ENCODE measurements around the gene PTRH1. TPM values are rescaled to one million over a fixed set of nuclear protein-coding genes. Genes with fewer than 3 reads are reported as not detected.

Gene PTRH1
- total RNA-seq, 1 experiment from 2014 or later, result 16.9 TPM

GRCh38 chr9:127723013-127723412 is 7.5 kb upstream of the PTRH1 start:
- DNase-seq (ENCODE audit: low spot score) (no peak), ATAC-seq (no peak)
- CTCF ChIA-PET, result interaction anchor here (1.4 to 3.7 kb wide), 2 partner anchors 9 to 11 kb away, joined by 3 to 50 read pairs; partner anchors contain the start of gene TOR2A
- H3K4me3 Mint-ChIP-seq, result no peak overlapping the region
- H3K4me1 Mint-ChIP-seq, result peaks cover 14% of the 10 kb centered on the region
- TF ChIP-seq CDX4 (CRISPR knock-in tag; IDR thresholded peaks at IDR 0.05; ENCODE audit: borderline replicate concordance), result no peak
- TF ChIP-seq EMX1 (CRISPR knock-in tag; IDR thresholded peaks at IDR 0.05), result no peak
- no peak for TF ChIP-seq TEAD1 (CRISPR knock-in tag; IDR thresholded peaks at IDR 0.05)
- no peak for TF ChIP-seq TEAD4 (CRISPR knock-in tag; IDR thresholded peaks at IDR 0.05)
- no peak for TF ChIP-seq ELF4 (CRISPR knock-in tag; IDR thresholded peaks at IDR 0.05; ENCODE audit: low read depth)
- TF ChIP-seq, protein P1, sequence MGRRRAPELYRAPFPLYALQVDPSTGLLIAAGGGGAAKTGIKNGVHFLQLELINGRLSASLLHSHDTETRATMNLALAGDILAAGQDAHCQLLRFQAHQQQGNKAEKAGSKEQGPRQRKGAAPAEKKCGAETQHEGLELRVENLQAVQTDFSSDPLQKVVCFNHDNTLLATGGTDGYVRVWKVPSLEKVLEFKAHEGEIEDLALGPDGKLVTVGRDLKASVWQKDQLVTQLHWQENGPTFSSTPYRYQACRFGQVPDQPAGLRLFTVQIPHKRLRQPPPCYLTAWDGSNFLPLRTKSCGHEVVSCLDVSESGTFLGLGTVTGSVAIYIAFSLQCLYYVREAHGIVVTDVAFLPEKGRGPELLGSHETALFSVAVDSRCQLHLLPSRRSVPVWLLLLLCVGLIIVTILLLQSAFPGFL (CRISPR knock-in tag; IDR thresholded peaks at IDR 0.05; ENCODE audit: borderline replicate concordance), result no peak
- TF ChIP-seq, protein P2, sequence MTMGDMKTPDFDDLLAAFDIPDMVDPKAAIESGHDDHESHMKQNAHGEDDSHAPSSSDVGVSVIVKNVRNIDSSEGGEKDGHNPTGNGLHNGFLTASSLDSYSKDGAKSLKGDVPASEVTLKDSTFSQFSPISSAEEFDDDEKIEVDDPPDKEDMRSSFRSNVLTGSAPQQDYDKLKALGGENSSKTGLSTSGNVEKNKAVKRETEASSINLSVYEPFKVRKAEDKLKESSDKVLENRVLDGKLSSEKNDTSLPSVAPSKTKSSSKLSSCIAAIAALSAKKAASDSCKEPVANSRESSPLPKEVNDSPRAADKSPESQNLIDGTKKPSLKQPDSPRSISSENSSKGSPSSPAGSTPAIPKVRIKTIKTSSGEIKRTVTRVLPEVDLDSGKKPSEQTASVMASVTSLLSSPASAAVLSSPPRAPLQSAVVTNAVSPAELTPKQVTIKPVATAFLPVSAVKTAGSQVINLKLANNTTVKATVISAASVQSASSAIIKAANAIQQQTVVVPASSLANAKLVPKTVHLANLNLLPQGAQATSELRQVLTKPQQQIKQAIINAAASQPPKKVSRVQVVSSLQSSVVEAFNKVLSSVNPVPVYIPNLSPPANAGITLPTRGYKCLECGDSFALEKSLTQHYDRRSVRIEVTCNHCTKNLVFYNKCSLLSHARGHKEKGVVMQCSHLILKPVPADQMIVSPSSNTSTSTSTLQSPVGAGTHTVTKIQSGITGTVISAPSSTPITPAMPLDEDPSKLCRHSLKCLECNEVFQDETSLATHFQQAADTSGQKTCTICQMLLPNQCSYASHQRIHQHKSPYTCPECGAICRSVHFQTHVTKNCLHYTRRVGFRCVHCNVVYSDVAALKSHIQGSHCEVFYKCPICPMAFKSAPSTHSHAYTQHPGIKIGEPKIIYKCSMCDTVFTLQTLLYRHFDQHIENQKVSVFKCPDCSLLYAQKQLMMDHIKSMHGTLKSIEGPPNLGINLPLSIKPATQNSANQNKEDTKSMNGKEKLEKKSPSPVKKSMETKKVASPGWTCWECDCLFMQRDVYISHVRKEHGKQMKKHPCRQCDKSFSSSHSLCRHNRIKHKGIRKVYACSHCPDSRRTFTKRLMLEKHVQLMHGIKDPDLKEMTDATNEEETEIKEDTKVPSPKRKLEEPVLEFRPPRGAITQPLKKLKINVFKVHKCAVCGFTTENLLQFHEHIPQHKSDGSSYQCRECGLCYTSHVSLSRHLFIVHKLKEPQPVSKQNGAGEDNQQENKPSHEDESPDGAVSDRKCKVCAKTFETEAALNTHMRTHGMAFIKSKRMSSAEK (CRISPR knock-in tag; IDR thresholded peaks at IDR 0.05; ENCODE audit: borderline replicate concordance), result no peak
- TF ChIP-seq NR2C2 (CRISPR knock-in tag; IDR thresholded peaks at IDR 0.05), result no peak
- TF ChIP-seq NR3C1 (CRISPR knock-in tag; conservative IDR thresholded peaks at IDR 0.05; ENCODE audit: low read depth), result no peak
- TF ChIP-seq, protein P3, sequence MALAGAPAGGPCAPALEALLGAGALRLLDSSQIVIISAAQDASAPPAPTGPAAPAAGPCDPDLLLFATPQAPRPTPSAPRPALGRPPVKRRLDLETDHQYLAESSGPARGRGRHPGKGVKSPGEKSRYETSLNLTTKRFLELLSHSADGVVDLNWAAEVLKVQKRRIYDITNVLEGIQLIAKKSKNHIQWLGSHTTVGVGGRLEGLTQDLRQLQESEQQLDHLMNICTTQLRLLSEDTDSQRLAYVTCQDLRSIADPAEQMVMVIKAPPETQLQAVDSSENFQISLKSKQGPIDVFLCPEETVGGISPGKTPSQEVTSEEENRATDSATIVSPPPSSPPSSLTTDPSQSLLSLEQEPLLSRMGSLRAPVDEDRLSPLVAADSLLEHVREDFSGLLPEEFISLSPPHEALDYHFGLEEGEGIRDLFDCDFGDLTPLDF (CRISPR knock-in tag; IDR thresholded peaks at IDR 0.05), result no peak
- no peak for TF ChIP-seq FOXK1 (CRISPR knock-in tag; IDR thresholded peaks at IDR 0.05)
- no peak for TF ChIP-seq NFE2L1 (CRISPR knock-in tag; IDR thresholded peaks at IDR 0.05)
- TF ChIP-seq ZNF425 (CRISPR knock-in tag; conservative IDR thresholded peaks at IDR 0.05), result no peak
- TF ChIP-seq, protein P4, sequence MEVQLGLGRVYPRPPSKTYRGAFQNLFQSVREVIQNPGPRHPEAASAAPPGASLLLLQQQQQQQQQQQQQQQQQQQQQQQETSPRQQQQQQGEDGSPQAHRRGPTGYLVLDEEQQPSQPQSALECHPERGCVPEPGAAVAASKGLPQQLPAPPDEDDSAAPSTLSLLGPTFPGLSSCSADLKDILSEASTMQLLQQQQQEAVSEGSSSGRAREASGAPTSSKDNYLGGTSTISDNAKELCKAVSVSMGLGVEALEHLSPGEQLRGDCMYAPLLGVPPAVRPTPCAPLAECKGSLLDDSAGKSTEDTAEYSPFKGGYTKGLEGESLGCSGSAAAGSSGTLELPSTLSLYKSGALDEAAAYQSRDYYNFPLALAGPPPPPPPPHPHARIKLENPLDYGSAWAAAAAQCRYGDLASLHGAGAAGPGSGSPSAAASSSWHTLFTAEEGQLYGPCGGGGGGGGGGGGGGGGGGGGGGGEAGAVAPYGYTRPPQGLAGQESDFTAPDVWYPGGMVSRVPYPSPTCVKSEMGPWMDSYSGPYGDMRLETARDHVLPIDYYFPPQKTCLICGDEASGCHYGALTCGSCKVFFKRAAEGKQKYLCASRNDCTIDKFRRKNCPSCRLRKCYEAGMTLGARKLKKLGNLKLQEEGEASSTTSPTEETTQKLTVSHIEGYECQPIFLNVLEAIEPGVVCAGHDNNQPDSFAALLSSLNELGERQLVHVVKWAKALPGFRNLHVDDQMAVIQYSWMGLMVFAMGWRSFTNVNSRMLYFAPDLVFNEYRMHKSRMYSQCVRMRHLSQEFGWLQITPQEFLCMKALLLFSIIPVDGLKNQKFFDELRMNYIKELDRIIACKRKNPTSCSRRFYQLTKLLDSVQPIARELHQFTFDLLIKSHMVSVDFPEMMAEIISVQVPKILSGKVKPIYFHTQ (CRISPR knock-in tag; IDR thresholded peaks at IDR 0.05), result no peak
- TF ChIP-seq AFF4 (CRISPR knock-in tag; IDR thresholded peaks at IDR 0.05; ENCODE audit: borderline replicate concordance), result no peak
- TF ChIP-seq, protein P5, sequence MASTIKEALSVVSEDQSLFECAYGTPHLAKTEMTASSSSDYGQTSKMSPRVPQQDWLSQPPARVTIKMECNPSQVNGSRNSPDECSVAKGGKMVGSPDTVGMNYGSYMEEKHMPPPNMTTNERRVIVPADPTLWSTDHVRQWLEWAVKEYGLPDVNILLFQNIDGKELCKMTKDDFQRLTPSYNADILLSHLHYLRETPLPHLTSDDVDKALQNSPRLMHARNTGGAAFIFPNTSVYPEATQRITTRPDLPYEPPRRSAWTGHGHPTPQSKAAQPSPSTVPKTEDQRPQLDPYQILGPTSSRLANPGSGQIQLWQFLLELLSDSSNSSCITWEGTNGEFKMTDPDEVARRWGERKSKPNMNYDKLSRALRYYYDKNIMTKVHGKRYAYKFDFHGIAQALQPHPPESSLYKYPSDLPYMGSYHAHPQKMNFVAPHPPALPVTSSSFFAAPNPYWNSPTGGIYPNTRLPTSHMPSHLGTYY (CRISPR knock-in tag; IDR thresholded peaks at IDR 0.05), result no peak
- no peak for TF ChIP-seq CREM (CRISPR knock-in tag; IDR thresholded peaks at IDR 0.05)
- no peak for TF ChIP-seq ZNF416 (CRISPR knock-in tag; IDR thresholded peaks at IDR 0.05)
- no peak for TF ChIP-seq RELA (CRISPR knock-in tag; IDR thresholded peaks at IDR 0.05; ENCODE audit: borderline replicate concordance)
- no peaks in the 10 kb centered on the region for H3K9me3 Mint-ChIP-seq
- 0 out of 2 replicates have a peak overlapping the region, but pooled peaks have one; percentile 19 for H3K27ac Mint-ChIP-seq
- POLR2A ChIA-PET, result no interaction called here
- H3K36me3 Mint-ChIP-seq, result no peaks in the 10 kb centered on the region
- H3K27me3 Mint-ChIP-seq (ENCODE audit: low read depth), result no peaks in the 10 kb centered on the region

Measured in WTC11 (cell line).